ENCODE data around the gene ARL17A.
A peak's percentile ranks its signal among the peaks of the same experiment; 100 is the strongest.
"Not testable (repeated sequence)": the region's sequence is repeated elsewhere in the genome, so short reads cannot be mapped to it uniquely, and the experiment has no call there.

Gene ARL17A

DNA sequence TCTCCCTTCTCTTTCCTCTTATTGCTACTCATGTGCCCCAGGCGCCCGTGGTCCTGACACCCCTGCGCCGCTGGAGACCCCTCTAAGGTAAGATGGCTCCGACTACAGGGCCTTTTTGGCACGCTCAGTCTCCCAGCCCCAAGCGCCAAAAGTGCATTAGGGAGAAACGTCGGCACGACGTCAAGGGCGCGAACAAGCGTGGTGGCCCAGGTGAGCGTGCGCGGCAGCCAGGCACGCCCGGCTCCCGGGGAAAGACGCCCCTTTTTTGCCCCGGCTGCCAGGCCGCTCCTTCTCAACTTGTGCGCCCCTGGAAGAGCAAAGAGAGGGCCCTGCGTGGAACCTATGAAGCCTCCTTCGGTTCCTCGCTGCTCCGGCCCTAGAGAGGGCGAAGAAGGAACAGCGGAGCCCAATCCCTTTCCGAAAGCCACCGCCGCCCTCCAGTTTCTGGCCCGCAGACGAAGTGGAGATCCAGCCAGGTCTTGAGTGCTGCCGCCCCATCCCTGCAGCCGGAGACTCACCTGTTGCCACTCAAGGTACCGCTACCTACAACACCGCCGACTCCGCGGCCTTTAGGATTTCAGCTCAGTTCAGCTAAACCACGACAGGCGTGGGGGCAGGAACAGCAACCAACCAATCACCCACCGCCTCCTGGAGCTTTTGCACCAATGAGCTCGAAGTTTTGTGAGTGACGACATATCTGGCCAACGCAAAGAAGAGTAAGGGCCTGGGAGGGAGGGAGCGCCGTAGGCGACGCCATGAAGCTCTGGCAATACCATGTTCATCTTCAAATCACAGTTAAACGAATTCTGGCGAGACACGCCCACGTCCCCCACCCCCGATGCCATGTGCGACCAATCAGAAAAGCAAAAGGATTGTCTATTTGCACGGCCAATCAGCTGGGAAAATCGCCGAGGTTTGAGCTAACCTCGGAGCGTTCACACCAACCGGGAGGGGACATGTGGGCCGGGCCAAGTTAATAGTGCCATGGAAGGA, at the start of gene ARL17A:
ARL17A (minus strand) TSS at position 609 of the 993 bp plus-strand sequence. CDS start 3,369 bp downstream, outside the sequence.
- peak; percentile 65 for DNase-seq (ENCODE audit: low read depth)

DNA sequence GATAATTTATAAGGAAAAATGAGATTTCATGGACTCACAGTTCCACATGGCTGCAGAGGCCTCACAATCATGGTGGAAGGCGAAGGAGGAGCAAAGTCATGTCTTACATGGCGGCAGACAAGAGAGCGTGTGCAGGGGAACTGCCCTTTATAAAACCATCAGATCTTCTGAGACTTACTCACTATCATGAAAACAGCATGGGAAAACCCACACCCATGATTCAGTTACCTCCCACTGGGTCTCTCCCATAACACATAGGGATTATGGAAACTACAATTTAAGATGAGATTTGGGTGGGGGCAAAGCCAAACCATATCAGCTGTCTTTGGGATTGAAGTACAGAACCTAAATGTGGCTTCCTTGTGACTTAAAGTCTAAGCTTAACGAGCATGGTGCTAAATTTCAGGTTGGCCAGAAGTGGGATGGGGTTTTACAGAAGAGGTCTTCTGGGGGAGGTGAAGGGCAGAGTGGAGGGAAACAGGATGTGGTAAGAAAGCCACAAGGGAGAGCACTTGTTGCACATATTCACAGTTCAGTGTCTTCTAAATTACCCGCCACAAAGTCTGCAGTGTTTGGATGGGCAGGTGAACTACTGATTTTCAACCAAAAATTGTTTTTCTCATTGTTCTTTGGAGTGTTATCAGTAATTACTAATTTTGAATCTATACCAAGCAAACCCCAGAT, 49.4 kb upstream of the ARL17A start:
- DNase-seq (ENCODE audit: low read depth) = not testable (repeated sequence)

DNA sequence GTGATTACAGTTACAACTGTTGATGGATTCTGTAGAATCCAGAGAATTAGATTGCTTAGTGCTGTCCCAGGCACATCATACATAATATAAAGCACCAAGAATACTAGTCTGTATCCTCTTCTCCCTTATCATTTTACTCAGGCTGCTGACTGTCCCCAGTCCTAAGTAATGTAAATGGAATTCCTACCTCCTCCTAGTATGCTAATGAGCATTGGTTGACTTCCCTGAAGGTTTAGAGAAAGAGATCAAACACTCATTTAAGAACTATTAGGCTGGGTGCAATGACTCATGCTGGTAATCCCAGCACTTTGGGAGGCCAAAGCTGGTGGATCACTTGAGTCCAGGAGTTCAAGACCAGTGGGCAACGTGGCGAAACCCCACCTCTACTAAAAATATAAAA, 48.0 kb upstream of the ARL17A start:
- DNase-seq (ENCODE audit: low read depth) = not testable (repeated sequence)

DNA sequence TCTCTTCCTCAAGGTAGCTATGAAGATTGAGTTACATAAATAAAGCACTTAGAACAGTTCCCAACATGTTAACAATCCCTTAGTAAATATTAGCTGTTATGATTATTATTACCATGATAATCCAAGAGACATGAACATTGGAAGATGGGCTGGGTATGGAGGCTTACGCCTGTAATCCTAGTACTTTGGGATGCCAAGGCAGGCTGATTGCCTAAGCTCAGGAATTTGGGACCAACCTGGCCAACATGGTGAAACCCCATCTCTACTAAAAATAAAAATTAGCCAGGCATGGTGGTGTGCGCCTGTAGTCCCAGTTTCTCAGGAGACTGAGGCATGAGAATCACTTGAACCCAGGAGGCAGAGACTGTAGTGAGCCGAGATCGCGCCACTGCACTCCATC, 45.2 kb upstream of the ARL17A start:
- not testable (repeated sequence) for DNase-seq (ENCODE audit: low read depth)

DNA sequence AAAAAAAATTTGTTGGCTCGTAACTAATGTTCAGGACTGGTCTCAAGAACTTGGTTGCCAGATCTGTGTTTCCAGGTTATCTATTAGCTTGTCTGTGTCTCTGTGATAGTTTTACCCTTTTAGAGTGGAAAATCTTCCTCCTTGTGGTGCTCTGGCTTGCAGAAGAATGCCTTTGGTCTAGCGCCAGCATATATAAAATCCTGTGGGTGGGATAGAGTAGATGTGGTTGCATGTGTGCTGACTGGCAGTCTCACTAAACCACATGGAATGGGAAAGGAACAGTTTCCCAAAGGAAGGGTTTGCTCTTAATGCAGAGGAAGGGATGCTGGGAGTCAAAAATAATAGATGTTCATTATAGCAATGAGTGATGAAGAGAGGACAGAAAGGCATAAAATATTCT, 44.3 kb upstream of the ARL17A start:
- not testable (repeated sequence) for DNase-seq (ENCODE audit: low read depth)

DNA sequence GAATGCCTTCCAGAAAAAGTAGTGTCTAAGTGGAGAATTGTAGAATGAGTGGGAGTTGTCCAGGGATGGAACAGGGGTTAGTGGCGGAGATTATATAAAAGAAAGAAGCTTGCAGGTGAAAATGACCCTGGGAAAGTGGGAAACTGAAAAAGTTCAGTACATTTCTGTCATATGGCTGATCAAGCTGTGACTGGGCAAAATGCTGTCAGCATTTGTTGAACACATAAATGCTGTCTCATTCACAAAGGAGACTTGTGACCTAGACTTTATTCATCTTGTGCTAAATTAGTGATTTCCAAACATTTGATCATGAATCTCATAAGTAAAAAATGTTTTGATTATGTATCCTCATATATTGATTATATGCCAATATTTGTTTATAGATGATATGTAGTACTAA, 39.5 kb upstream of the ARL17A start:
- not testable (repeated sequence) for DNase-seq (ENCODE audit: low read depth)

DNA sequence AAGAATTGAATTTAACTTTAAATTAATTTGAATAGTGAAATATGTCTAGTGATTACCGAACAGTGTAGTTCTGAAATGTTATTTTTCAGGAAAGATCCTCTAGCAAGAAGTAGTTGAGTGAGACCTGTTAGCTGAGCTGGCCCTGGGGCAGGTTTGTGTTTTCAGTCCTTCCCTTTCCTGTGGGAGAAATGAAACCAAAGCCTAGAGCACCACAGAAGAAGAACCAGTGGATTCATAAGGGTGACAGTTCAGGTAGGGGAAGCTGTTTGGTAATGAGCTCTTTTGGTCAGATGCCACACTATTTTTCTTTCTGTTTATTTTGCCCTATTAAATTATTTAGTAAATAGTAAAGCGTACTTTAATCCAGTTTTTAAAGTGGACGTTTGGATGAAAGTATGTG, 37.6 kb upstream of the ARL17A start:
- not testable (repeated sequence) for DNase-seq (ENCODE audit: low read depth)

DNA sequence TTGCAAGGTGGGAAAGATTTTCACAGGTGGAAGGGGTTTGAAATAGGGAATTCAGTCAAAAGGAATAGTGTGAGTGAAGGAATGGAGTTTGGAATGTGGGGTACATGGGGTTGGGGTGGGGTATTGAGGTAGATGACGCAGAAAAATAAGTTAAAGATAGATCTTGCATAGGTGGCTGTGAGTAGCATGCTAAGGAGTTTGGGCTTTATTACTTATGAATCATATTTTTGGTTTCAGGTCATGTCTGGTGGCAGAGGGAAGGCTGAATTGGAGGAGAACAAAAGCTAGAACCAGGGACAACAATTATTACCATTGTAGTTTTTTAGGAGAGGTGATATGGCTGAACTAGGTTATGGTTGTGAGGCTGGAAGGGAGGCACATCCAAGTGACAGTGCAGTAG, 34.4 kb upstream of the ARL17A start:
- DNase-seq (ENCODE audit: low read depth) = not testable (repeated sequence)

DNA sequence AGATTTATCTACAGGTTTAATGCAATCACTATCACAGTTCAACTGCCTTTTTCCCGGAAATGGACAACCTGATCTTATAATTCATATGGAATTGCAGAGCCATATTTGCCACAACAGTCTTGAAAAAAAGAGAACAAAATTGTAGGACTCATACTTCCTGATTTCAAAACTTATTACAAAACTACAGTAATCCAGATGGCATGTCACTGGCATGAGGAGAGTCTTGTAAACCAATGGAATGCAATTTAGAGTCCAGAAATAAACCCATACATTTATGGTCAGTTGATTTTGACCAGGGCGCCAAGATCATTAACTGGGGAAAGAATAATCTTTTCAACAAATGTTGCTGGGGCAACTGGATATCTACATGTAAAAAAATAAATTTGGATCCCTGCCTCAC, 31.8 kb upstream of the ARL17A start:
- DNase-seq (ENCODE audit: low read depth) = not testable (repeated sequence)

DNA sequence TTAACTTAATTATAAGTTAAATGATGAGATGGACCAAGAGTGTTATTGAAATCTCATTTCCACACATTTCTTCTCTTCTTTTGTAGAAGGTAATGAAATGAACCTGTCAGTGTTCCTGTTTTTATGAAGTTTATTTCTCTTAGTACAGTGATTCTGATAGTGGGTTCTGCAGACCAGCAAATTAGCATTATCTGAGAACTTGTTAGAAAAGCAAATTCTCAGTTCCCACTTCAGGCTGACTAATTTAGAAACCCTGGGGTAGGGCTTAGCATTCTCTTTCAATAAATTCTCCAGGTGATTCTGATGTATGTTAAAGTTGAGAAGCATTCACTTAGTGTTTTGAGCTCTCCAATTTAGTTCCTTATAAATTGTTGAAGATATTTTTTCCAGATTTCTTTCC, 23.6 kb upstream of the ARL17A start:
- not testable (repeated sequence) for DNase-seq (ENCODE audit: low read depth)

DNA sequence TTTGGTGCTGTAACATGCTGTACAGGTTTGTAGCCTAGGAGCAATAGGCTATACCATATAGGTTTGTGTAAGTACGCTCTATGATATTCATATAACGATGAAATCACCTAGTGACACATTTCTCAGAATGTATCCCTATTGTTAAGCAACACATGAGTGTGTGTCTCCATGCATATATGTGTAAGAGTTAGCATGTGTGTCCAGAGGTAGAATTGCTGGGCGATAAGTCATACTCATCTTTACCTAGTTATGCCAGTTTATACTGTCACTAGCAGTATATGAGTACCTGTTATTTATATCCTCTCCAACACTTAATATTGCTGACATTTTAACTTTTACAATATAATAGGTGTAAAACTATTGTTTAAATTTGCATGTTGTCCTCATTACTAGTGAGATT, 21.3 kb upstream of the ARL17A start:
- DNase-seq (ENCODE audit: low read depth) = not testable (repeated sequence)

DNA sequence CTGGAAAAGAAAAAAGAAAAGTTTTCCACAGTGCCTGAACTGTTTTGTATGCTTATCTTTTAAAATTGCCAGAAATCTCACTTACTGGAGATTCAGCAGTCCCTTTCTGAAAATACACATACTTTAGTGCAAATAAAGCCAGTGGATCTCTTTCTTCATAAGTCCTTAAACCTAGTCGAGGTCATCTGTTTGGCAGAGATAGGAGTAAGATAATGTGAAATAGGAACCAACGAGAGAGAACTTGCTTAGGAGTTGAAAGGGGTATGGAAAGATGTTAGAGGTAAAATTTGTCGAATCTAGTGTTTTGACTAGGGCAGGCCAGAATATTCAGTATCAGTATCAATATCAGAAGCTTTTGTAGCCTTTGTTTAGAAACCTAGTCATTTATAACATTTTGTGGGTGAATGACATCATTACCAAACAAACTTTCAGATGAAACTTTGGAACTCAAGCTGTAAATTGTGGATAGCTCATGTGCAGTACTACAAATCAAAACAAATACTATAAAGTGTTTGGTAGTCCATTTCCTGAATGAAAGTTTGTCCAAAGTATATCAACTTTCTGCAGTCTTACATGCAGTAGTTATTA, 18.9 kb upstream of the ARL17A start:
- not testable (repeated sequence) for DNase-seq (ENCODE audit: low read depth)

DNA sequence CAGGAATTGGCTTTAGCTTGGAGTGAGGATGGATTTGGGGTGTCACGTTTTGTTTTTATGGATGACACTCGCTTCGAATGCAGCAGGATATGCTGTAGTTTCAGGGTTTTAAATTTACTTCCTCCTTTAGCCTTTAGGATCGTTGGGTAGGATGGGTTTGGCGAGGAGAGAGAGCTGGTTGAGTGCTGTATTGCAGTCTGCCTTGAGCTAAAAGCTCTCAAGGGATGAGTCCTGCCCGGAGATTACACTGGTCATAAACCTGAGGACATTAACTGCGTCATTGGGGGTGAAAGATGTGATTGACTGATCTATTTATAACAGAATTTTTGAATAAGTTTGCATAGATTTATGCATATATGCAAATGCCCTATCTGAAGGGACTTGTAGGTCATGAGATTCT, 11.8 kb upstream of the ARL17A start:
- not testable (repeated sequence) for DNase-seq (ENCODE audit: low read depth)

DNA sequence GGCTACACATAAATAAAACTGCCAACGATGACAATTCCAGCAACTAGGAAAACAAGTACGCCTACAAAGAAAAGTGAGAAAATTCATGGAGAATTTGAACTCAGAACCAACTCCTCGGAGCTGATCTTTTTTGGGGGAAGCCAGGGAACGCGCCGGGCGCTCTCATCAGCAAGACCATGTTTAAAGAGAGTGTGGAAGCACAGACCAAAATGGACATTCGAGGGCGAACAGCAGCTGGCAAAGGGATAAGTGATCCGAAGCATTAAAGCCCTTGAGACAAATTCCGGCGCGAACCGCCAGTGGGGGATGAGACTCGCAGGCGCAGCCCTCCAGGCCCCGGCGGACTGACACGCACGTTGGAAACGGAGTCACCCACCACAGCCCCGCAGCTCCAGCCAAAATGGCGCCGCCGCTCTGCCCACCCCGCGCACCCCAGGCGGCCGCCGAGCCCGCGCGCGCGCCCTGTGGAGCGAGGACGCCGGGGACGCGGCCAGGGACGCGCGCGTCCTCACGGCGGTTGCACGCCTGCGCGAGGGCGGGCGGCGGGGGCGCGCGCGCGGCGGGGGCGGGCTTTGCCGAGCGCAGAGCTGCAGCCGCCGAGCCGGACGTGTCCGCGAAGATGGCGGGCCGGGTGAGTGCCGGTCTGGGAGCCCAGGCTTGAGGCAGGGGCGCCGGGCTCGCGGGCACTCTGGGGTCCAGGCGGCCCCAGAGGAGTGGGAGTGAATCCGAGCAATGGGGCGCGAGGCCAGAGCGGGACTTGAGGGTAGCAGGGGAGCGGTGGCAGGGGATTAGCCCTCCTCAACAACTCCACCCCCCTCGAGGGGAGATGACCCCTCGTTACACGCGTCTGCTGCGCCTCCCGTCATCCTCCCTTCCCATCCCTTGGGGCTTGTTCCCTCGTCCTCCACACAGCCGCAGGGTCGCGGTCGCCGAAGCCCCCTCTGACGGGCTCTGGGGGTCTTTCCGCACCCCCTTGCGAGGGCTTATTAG, 11.0 kb upstream of the ARL17A start, which contains the start of gene NSF:
NSF (plus strand) TSS at position 513 of the 990 bp plus-strand sequence; CDS start at position 620, 107 bp downstream.
- DNase-seq (ENCODE audit: low read depth) = not testable (repeated sequence)

DNA sequence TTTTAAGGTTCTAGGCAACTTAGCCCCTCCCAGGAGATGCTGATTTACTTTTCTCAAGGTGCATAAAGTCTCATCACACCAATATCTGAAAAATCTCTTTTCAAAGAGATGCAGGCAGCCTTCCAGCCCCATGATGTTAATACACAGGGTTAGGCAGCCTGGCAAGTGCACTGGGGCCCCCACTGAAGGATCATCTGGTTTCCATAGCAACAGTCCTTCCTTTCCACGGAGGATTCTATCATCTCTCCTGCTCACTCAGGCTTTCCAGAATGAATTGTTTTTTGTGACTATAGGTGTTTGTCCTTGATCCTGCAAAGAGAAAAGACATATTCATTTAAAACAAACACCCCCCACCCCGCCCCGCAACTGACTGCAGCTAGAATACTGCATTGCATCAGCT, 6.0 kb upstream of the ARL17A start:
- DNase-seq (ENCODE audit: low read depth) = not testable (repeated sequence)

DNA sequence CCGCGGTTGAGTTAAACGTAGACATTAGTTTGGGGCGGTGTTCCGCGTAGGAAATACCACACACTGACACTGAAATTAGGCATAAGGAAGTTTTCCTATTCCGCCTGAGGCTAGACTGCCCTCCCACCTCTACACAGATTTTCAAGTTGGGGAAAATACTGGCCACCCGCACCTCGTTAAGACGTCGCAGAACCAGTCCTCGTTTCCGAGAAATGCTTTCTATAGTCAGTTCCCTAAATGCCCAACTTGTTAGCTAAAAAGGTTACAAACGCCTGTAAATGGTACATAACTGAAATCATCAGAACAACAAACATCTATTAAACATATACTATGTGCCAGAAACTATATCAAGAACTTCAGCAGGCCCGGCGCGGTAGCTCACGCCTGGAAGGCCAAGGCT, 591 bp upstream of the ARL17A start:
- DNase-seq (ENCODE audit: low read depth) = not testable (repeated sequence)

DNA sequence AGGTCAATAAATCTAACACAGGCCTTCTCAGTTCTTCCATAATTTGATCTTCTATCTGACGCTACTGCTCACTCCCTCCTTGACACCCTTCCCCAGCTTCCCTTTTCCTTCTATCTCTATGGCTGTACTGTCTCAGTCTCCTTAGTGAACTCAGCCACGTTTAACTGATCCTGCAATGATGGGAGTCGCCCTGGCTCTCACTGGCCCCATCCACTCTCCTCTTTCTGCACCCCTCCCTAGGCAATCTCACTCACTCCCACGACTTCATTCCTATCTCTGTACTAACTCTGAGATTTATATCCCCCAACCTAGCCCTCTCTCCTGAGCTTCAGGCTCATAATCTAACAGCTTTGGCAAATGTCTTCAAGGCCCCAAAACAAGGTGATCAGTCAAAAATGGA, 7.7 kb downstream of the ARL17A start:
- DNase-seq (ENCODE audit: low read depth) = not testable (repeated sequence)

DNA sequence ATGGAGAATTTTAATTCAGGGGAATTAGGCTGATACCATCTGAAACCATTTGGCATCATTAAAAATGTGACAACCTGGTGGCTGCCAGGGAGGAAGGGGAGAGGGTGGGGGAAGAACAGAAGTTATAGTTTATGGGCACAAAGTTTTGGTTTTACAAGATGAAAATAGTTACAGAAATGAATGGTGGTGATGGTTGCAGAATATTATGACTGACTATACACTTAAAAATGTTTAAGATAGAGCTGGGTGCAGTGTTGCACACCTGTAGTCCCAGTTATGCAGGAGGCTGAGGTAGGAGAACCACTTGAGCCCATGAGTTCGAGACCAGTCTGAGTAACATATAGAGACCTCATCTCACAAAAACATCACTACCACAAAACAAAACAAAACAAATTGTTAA, 12.5 kb downstream of the ARL17A start:
- DNase-seq (ENCODE audit: low read depth) = not testable (repeated sequence)

DNA sequence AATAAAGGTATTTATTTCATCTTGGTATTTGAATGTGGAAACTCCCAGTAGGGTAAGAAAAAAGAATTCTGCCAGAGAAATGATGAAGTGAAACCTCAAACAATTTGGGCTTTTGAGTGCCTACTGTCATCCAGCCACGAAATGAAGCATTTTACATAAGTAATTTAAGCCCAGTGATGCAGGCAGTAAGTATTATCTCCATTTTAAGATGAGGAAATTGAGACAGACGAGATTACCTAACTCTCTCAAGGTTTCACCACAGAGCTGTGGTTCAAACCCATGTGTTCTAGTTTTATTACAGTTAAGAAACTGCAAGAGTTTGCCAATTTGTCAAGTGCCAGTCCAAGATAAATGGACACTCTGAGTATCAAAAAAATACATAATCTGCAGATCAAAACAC, 13.2 kb downstream of the ARL17A start:
- DNase-seq (ENCODE audit: low read depth) = not testable (repeated sequence)

DNA sequence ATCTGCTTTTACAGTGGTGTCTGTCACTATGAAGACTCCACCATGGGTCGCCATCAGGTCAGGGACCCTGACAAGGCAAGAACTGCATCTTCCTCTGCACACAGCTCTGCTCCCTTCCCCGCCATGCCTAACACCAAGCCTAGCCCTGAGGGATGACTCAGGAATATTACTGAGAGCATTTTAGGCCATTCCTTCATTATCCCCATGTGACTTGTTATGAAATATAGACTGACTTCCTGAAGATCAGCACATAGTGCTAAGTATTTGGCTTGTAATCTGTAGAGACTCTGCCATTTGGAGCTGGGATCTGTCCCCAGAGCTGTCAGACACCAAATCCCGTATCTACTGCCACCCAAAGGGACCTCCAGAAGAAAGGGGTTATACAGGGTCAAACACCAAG, 19.4 kb downstream of the ARL17A start:
- DNase-seq (ENCODE audit: low read depth) = not testable (repeated sequence)

DNA sequence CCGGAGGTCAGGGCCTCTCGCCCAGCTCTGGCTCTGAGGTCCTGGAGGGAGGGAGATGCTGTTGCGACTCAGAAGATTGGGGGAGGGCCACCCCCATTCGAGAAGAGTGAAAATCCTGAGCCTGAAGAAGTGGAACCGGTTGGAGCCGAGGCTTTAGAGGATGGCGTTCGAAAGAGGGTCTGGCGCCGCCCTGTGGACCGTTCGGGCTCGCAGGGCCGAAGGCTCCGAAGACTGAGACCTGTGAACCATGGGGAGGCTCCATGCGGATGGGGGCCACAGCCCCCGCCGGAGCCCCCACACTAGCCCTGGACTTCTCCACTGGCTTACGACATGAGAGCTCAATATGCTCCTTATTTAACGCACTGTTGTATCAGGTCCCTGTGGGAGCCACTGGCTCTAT, 20.3 kb downstream of the ARL17A start:
- not testable (repeated sequence) for DNase-seq (ENCODE audit: low read depth)
